ENCODE data around the gene SETD2. TPM values are rescaled to one million over a fixed set of nuclear protein-coding genes. Genes with fewer than 3 reads are reported as not detected.

SETD2 gene
- total RNA-seq, 1 donor from 2014 or later, result 26.4 TPM

DNA sequence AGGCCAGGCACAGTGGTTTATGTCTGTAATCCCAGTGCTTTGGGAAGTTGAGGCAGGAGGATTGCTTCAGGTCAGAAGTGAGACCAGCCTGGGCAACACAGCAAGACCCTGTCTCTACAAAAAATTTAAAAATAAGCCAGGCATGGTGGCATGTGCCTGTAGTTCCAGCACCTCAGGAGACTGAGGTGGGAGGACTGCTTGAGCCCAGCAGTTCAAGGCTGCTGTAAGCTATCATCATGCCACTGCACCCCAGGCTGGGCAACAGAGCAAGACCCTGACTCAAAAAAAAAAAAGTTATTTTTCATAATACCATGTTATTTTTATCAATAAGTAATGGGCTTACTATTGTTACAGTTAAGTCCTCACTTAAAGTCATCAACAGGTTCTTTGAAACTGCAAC is 59.7 kb downstream of the SETD2 start:
- H3K36me3 ChIP-seq, result peaks cover 53% of the 10 kb centered on the region
- no peak for DNase-seq
- no peaks in the 10 kb centered on the region for H3K27me3 ChIP-seq (ENCODE audit: low read depth)
- no peak overlapping the region for H3K27ac ChIP-seq (replicated peaks)
- intact Hi-C loops (cut with micrococcal nuclease), result no loop called here
- TF ChIP-seq, protein P1, sequence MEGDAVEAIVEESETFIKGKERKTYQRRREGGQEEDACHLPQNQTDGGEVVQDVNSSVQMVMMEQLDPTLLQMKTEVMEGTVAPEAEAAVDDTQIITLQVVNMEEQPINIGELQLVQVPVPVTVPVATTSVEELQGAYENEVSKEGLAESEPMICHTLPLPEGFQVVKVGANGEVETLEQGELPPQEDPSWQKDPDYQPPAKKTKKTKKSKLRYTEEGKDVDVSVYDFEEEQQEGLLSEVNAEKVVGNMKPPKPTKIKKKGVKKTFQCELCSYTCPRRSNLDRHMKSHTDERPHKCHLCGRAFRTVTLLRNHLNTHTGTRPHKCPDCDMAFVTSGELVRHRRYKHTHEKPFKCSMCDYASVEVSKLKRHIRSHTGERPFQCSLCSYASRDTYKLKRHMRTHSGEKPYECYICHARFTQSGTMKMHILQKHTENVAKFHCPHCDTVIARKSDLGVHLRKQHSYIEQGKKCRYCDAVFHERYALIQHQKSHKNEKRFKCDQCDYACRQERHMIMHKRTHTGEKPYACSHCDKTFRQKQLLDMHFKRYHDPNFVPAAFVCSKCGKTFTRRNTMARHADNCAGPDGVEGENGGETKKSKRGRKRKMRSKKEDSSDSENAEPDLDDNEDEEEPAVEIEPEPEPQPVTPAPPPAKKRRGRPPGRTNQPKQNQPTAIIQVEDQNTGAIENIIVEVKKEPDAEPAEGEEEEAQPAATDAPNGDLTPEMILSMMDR (IDR thresholded peaks at IDR 0.05; ENCODE audit: borderline replicate concordance), result no peak
- no peaks in the 10 kb centered on the region for H3K9me3 ChIP-seq (replicated peaks)
- no peak overlapping the region for H3K4me3 ChIP-seq
- H3K4me1 ChIP-seq, result no peaks in the 10 kb centered on the region

DNA sequence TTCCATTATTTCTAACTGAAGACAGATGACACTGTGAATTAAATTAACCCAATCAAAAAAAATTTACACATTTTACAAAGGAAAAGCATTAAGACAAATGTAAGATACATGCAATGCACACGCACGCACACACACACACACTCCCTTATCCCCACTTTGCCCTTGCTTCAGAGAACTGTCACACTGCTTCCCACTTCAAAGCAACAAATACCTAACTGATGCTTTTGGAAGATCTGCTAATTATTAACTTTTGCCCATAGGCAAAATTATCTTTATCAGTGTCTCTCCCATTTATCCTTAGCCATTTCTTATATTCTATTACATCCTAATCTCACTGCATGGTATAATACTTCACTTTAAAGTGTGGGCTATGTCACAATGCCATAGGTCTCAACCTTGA is 60.3 kb downstream of the SETD2 start:
- no peaks in the 10 kb centered on the region for H3K27me3 ChIP-seq (ENCODE audit: low read depth)
- H3K9me3 ChIP-seq (replicated peaks), result no peaks in the 10 kb centered on the region
- no peaks in the 10 kb centered on the region for H3K4me1 ChIP-seq
- intact Hi-C loops (cut with micrococcal nuclease), result no loop called here
- TF ChIP-seq, protein P1 (IDR thresholded peaks at IDR 0.05; ENCODE audit: borderline replicate concordance), result no peak
- H3K36me3 ChIP-seq, result peaks cover 57% of the 10 kb centered on the region
- DNase-seq, result no peak
- no peak overlapping the region for H3K4me3 ChIP-seq
- no peak overlapping the region for H3K27ac ChIP-seq (replicated peaks)

DNA sequence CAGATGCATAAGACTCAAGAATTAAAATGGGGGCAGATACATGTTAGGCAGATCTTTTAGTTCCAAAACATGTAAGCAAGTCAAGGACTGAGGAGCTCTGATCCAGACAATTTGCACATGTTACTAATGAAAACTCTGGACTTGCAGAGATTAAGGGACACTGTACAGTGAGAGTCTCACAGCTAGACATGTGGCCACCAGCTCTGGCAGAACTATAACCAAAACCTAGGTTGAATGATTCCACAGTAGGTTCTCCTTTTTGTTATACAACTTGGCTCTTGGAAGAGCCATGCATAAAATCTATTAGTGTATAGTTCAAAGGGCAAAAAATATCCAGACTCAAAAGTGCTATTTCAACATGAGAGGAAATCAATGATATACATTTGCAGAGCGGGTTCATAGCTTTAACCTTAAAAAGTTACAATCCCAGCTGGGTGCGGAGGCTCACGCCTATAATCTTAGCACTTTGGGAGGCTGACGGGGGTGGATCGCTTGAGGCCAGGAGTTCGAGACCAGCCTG is 61.8 kb downstream of the SETD2 start:
- Histone ChIP-seq H3K27me3 (ENCODE audit: low read depth) (no peaks in the 10 kb centered on the region), H3K4me1 (no peaks in the 10 kb centered on the region), H3K9me3 (replicated peaks) (no peaks in the 10 kb centered on the region), H3K36me3 (peaks cover 70% of the 10 kb centered on the region), H3K4me3 (no peak overlapping the region), H3K27ac (replicated peaks) (no peak overlapping the region)
- TF ChIP-seq, protein P1 (IDR thresholded peaks at IDR 0.05; ENCODE audit: borderline replicate concordance), result no peak
- intact Hi-C loops (cut with micrococcal nuclease), result no loop called here
- DNase-seq, result no peak

DNA sequence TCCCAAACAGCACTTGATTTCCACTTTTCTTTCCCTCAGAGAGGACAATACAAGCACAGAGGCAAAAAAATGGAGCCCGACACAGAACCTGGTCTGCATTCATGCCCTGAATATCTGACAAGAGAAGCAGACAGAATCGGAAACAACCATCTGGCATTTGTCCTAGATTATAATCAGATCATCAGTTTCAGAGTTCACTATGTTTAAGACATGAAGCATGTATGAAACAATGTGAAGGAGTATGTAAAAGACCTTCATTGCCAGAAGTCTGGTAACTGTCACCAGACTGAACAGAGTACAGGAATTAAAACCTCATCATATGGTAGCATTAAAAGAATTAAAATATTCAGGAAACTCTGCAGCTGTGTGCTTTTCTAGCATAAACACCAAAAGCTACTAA is 65.0 kb downstream of the SETD2 start:
- TF ChIP-seq, protein P1 (IDR thresholded peaks at IDR 0.05; ENCODE audit: borderline replicate concordance), result no peak
- DNase-seq, result no peak
- H3K4me1 ChIP-seq, result no peaks in the 10 kb centered on the region
- no peaks in the 10 kb centered on the region for H3K27me3 ChIP-seq (ENCODE audit: low read depth)
- H3K36me3 ChIP-seq, result peaks cover 80% of the 10 kb centered on the region
- H3K9me3 ChIP-seq (replicated peaks), result no peaks in the 10 kb centered on the region
- no peak overlapping the region for H3K27ac ChIP-seq (replicated peaks)
- no peak overlapping the region for H3K4me3 ChIP-seq
- intact Hi-C loops (cut with micrococcal nuclease), result no loop called here

DNA sequence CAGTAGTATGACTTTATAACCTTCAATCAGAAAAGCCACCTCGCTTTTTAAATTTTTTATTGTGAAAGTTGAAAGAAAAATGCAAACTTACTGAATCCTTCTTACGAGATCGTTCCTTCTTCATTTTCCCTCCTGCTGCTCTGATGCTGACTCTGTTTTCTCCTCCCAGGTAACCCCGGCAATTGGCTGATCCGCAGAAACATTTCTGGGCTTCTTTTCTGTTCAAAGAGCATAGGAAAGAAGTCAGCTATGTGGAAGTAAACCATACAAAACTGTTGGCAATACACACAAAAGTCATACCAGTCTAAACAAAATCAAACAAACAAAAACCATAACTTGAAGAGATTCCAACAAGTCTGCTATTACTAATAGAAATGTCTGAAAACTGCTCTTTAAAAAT is 66.0 kb downstream of the SETD2 start:
- Histone ChIP-seq H3K27me3 (ENCODE audit: low read depth) (no peaks in the 10 kb centered on the region), H3K9me3 (replicated peaks) (no peaks in the 10 kb centered on the region), H3K36me3 (peaks cover 77% of the 10 kb centered on the region), H3K4me3 (no peak overlapping the region), H3K27ac (replicated peaks) (no peak overlapping the region), H3K4me1 (no peaks in the 10 kb centered on the region)
- intact Hi-C loops (cut with micrococcal nuclease), result no loop called here
- TF ChIP-seq, protein P1 (IDR thresholded peaks at IDR 0.05; ENCODE audit: borderline replicate concordance), result no peak
- no peak for DNase-seq

Data from left ventricle myocardium inferior (tissue), 1 donor.